PC-3 (cell line): Measurements from ENCODE around the gene UQCR11. TPM values are rescaled to one million over a fixed set of nuclear protein-coding genes. Genes with fewer than 3 reads are reported as not detected.

Source experiments
- ATAC-seq: fragments of 200-7000 bp; cut with Tn5 transposase; 2 replicates; pipeline ENCODE4 v1.9.1; 2020; ENCODE audit warnings: mild to moderate bottlenecking, moderate library complexity
- BruUV-seq: library from RNA; stranded (reverse); fragments of 400-500 nt; replicated peaks from 2 replicates; lab custom pipeline; 2021; lab: Mats Ljungman, UMichigan
- CTCF ChIA-PET: fragments of 300-600 bp; sonication (Branson Sonifier 250); formaldehyde crosslinking; loops from one replicate; lab custom pipeline; 2022; ENCODE audit warnings: antibody characterized with exemption; lab: Charles Lee
- POLR2A ChIA-PET: fragments of 300-600 bp; sonication (Branson Sonifier 250); formaldehyde crosslinking; loops from one replicate; lab custom pipeline; 2022; ENCODE audit warnings: antibody characterized with exemption; ENCODE audit not compliant: unreplicated experiment; lab: Charles Lee
- DNase-seq: peaks from one replicate; pipeline ENCODE4 v3.0.0-alpha.2; 2015
- H2AFZ ChIP-seq: fragments of 300-600 bp; sonication (generic); 2 replicates; pipeline ENCODE4 v1.6.0; 2016; ENCODE audit warnings: antibody characterized with exemption, low read length
- H3F3A ChIP-seq: fragments of 300-600 bp; sonication (generic); one replicate; pipeline ENCODE4 v1.6.0; 2017; ENCODE audit warnings: antibody characterized with exemption, low read length, control low read depth, mild to moderate bottlenecking; ENCODE audit not compliant: unreplicated experiment
- H3K27ac ChIP-seq: fragments of 300-600 bp; sonication (generic); 2 replicates; pipeline ENCODE4 v1.5.1; 2016; ENCODE audit warnings: mild to moderate bottlenecking, low read length
- H3K27me3 ChIP-seq: fragments of 300-600 bp; sonication (generic); 2 replicates; pipeline ENCODE4 v1.6.1; 2016; ENCODE audit warnings: low read length, mixed read lengths
- H3K36me3 ChIP-seq: fragments of 300-600 bp; sonication (generic); 2 replicates; pipeline ENCODE4 v1.6.1; 2016; ENCODE audit warnings: low read depth, mixed run types, low read length, mixed read lengths
- H3K4me1 ChIP-seq: fragments of 300-600 bp; sonication (generic); 2 replicates; pipeline ENCODE4 v1.5.1; 2016; ENCODE audit warnings: low read length; ENCODE audit not compliant: insufficient read depth
- H3K4me2 ChIP-seq: fragments of 300-600 bp; sonication (generic); 2 replicates; pipeline ENCODE4 v1.6.0; 2016; ENCODE audit warnings: low read length
- H3K4me3 ChIP-seq: fragments of 300-600 bp; sonication (generic); 2 replicates; pipeline ENCODE4 v1.5.1; 2016; ENCODE audit warnings: mild to moderate bottlenecking, low read length, mixed read lengths
- H3K79me2 ChIP-seq: fragments of 300-600 bp; sonication (generic); 2 replicates; pipeline ENCODE4 v1.6.1; 2017; ENCODE audit warnings: low read length, mixed read lengths
- H3K9ac ChIP-seq: fragments of 300-600 bp; sonication (generic); 2 replicates; pipeline ENCODE4 v1.6.0; 2016; ENCODE audit warnings: mild to moderate bottlenecking, low read length
- H3K9me2 ChIP-seq: fragments of 300-600 bp; sonication (generic); replicated peaks from 2 replicates; pipeline ENCODE4 v1.6.1; 2016; ENCODE audit warnings: mixed run types, low read length, mixed read lengths
- H3K9me3 ChIP-seq: fragments of 300-600 bp; sonication (generic); 2 replicates; pipeline ENCODE4 v1.6.1; 2016; ENCODE audit warnings: low read length, mixed read lengths
- H4K20me1 ChIP-seq: fragments of 300-600 bp; sonication (generic); 2 replicates; pipeline ENCODE4 v1.6.1; 2016; ENCODE audit warnings: low read length, mixed read lengths
- EZH2 ChIP-seq: fragments of 300-600 bp; sonication (generic); IDR thresholded peaks from one replicate; pipeline ENCODE4 v1.6.1; 2017; ENCODE audit warnings: antibody characterized with exemption, mild to moderate bottlenecking, low read length; ENCODE audit not compliant: unreplicated experiment
- EZH2phosphoT487 ChIP-seq: fragments of 300-600 bp; sonication (generic); IDR thresholded peaks from 2 replicates; pipeline ENCODE4 v1.6.1; 2018; ENCODE audit warnings: mild to moderate bottlenecking, antibody characterized with exemption, low read length, borderline replicate concordance
- intact Hi-C: fragments of 100-400 bp; cut with micrococcal nuclease; formaldehyde crosslinking; loops from 2 replicates; pipeline ENCODE4 v1.9.0; 2023
- total RNA-seq: library from RNA; depleted of rRNA; stranded (reverse); fragments of >200 nt; gene quantifications from 2 replicates; pipeline ENCODE4 v1.2.3, GENCODE V29; 2014
- TF ChIP-seq, protein P1 (sequence below): fragments of 300-600 bp; sonication (generic); conservative IDR thresholded peaks from 2 replicates; pipeline ENCODE4 v1.5.1; 2017; ENCODE audit warnings: antibody characterized with exemption, low read depth, mild to moderate bottlenecking, low read length

UQCR11 gene
- total RNA-seq, 1 experiment from 2014 or later: 148 TPM

GRCh38 chr19:1560286-1560882 lies 44.9 kb downstream of the UQCR11 start:
- no peak overlapping the region for H3K27ac ChIP-seq
- H4K20me1 ChIP-seq: no peaks in the 10 kb centered on the region; the same call in 1 of the 2 replicates
- CTCF ChIA-PET: no interaction called here
- H3K9me3 ChIP-seq: no peaks in the 10 kb centered on the region
- H3K27me3 ChIP-seq: no peaks in the 10 kb centered on the region
- no peaks in the 10 kb centered on the region for H3K4me1 ChIP-seq
- intact Hi-C loops: no loop called here
- DNase-seq (no peak), ATAC-seq (no peak)
- no peaks in the 10 kb centered on the region for H3F3A ChIP-seq
- H2AFZ ChIP-seq: no peak overlapping the region
- TF ChIP-seq, protein P1, sequence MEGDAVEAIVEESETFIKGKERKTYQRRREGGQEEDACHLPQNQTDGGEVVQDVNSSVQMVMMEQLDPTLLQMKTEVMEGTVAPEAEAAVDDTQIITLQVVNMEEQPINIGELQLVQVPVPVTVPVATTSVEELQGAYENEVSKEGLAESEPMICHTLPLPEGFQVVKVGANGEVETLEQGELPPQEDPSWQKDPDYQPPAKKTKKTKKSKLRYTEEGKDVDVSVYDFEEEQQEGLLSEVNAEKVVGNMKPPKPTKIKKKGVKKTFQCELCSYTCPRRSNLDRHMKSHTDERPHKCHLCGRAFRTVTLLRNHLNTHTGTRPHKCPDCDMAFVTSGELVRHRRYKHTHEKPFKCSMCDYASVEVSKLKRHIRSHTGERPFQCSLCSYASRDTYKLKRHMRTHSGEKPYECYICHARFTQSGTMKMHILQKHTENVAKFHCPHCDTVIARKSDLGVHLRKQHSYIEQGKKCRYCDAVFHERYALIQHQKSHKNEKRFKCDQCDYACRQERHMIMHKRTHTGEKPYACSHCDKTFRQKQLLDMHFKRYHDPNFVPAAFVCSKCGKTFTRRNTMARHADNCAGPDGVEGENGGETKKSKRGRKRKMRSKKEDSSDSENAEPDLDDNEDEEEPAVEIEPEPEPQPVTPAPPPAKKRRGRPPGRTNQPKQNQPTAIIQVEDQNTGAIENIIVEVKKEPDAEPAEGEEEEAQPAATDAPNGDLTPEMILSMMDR: no peak
- no peak for TF ChIP-seq EZH2
- no peak for TF ChIP-seq EZH2phosphoT487
- no peaks in the 10 kb centered on the region for H3K9me2 ChIP-seq
- POLR2A ChIA-PET: no interaction called here
- no TSS peak for BruUV-seq
- H3K79me2 ChIP-seq: peaks cover 8% of the 10 kb centered on the region
- no peak overlapping the region for H3K4me2 ChIP-seq
- no peaks in the 10 kb centered on the region for H3K36me3 ChIP-seq
- H3K4me3 ChIP-seq: no peak overlapping the region
- H3K9ac ChIP-seq: no peak overlapping the region

DNA sequence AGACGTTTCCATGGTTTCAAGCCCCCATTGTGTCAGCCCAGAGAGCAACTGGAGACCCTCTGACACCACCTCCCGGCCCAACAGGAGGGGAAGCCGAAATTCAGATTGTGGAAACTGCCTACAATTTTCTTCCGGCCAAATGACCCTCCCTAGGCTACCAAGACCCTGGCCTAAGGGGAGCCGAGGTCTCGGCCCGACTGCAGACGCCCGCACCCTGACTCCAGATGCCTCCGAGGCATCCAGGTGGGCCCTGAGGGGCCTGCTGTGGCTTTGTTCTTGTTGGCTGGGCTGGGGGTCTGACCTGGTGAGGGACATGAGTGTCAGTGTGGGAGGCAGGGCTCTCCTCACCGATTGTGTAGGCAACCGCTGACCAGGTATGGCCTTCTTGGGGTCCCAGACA lies 46.7 kb downstream of the UQCR11 start:
- Histone ChIP-seq H3F3A (no peaks in the 10 kb centered on the region), H3K27ac (no peak overlapping the region), H3K4me1 (no peaks in the 10 kb centered on the region), H3K9me2 (no peaks in the 10 kb centered on the region), H3K4me3 (no peak overlapping the region), H3K79me2 (no peaks in the 10 kb centered on the region), H2AFZ (no peak overlapping the region), H4K20me1 (no peaks in the 10 kb centered on the region; the same call in 1 of the 2 replicates), H3K4me2 (no peak overlapping the region), H3K9me3 (no peaks in the 10 kb centered on the region), H3K9ac (no peak overlapping the region), H3K36me3 (no peaks in the 10 kb centered on the region), H3K27me3 (no peaks in the 10 kb centered on the region)
- no peak for TF ChIP-seq EZH2
- no peak for TF ChIP-seq EZH2phosphoT487
- TF ChIP-seq, protein P1: no peak
- intact Hi-C loops: no loop called here
- ChIA-PET POLR2A (interaction anchor here (0.6 kb wide), 1 partner anchor 286 kb away, joined by 3 read pairs; no protein-coding TSS in a partner anchor), CTCF (no interaction called here)
- ATAC-seq (no peak), DNase-seq (no peak)
- BruUV-seq: no TSS peak

GRCh38 chr19:1556390-1557070 lies 48.7 kb downstream of the UQCR11 start:
- Histone ChIP-seq H3K4me2 (no peak overlapping the region), H3K27ac (no peak overlapping the region), H3K79me2 (no peaks in the 10 kb centered on the region), H2AFZ (no peak overlapping the region), H3K9me3 (no peaks in the 10 kb centered on the region), H4K20me1 (no peaks in the 10 kb centered on the region; the same call in 1 of the 2 replicates), H3K4me1 (no peaks in the 10 kb centered on the region), H3K36me3 (no peaks in the 10 kb centered on the region), H3K9ac (no peak overlapping the region), H3K4me3 (no peak overlapping the region), H3F3A (no peaks in the 10 kb centered on the region), H3K27me3 (no peaks in the 10 kb centered on the region), H3K9me2 (no peaks in the 10 kb centered on the region)
- BruUV-seq: no TSS peak
- no peak for DNase-seq
- TF ChIP-seq EZH2phosphoT487 (no peak), EZH2 (no peak)
- TF ChIP-seq, protein P1: no peak
- POLR2A ChIA-PET: no interaction called here
- ATAC-seq: no peak
- intact Hi-C loops: no loop called here
- CTCF ChIA-PET: no interaction called here
